GM21576 (cell line): ENCODE data around the gene RFC2.
"Not testable (repeated sequence)": the region's sequence is repeated elsewhere in the genome, so short reads cannot be mapped to it uniquely, and the experiment has no call there.

Experiments
- ATAC-seq: cut with Tn5 transposase; IDR thresholded peaks from one replicate; pipeline ENCODE4 v1.9.1; 2021; ENCODE audit warnings: mild to moderate bottlenecking, moderate library complexity; ENCODE audit not compliant: unreplicated experiment

Gene RFC2

GRCh38 chr7:74220229-74220628 is 34.0 kb downstream of the RFC2 start:
- ATAC-seq, result no peak

GRCh38 chr7:74219416-74219815 is 34.8 kb downstream of the RFC2 start:
- ATAC-seq, result no peak

- ATAC-seq, result no peak
Observed at GRCh38 chr7:74218343-74218698, 35.9 kb downstream of the RFC2 start.

GRCh38 chr7:74217455-74218342 is 36.5 kb downstream of the RFC2 start:
- peak; percentile 48 for ATAC-seq

GRCh38 chr7:74216361-74216761 is 37.8 kb downstream of the RFC2 start:
- ATAC-seq, result no peak

- no peak for ATAC-seq
Observed at GRCh38 chr7:74215921-74216320, 38.3 kb downstream of the RFC2 start.

GRCh38 chr7:74214816-74215630 is 39.2 kb downstream of the RFC2 start:
- ATAC-seq, result no peak

GRCh38 chr7:74212661-74213060 is 41.5 kb downstream of the RFC2 start:
- no peak for ATAC-seq

GRCh38 chr7:74208241-74208640 is 46.0 kb downstream of the RFC2 start:
- not testable (repeated sequence) for ATAC-seq

- no peak for ATAC-seq
Observed at GRCh38 chr7:74207586-74207985, 46.6 kb downstream of the RFC2 start.

GRCh38 chr7:74206589-74207120 is 47.5 kb downstream of the RFC2 start:
- ATAC-seq, result no peak

GRCh38 chr7:74206052-74206451 is 48.1 kb downstream of the RFC2 start:
- not testable (repeated sequence) for ATAC-seq

- no peak for ATAC-seq
Observed at GRCh38 chr7:74203956-74204618, 50.1 kb downstream of the RFC2 start.

- no peak for ATAC-seq
Observed at GRCh38 chr7:74202841-74203556, 51.2 kb downstream of the RFC2 start.

- no peak for ATAC-seq
Observed at GRCh38 chr7:74199551-74200355, 54.4 kb downstream of the RFC2 start.

- no peak for ATAC-seq
Observed at GRCh38 chr7:74197449-74198124, 56.6 kb downstream of the RFC2 start.

- ATAC-seq, result not testable (repeated sequence)
Observed at GRCh38 chr7:74195968-74196654, 58.1 kb downstream of the RFC2 start.

GRCh38 chr7:74195139-74195860 is 58.9 kb downstream of the RFC2 start:
- not testable (repeated sequence) for ATAC-seq
